ENCODE measurements around the gene TRAPPC10. TPM values are rescaled to one million over a fixed set of nuclear protein-coding genes. Genes with fewer than 3 reads are reported as not detected.

The TRAPPC10 gene
- total RNA-seq, 4 donors from 2014 or later = 20.9 to 31.9 (median 31.2) TPM

- 85 to 89% methylated on average over 12 to 21 of the region's 21 CpGs for WGBS, 2 donors
- intact Hi-C loops (cut with DNase I; ENCODE audit: low total_unique reads) = no loop called here
- H3K4me3 ChIP-seq (ENCODE audit: low read depth, poor library complexity, severe bottlenecking) = no peak overlapping the region
- no peak for TF ChIP-seq POLR2A (IDR thresholded peaks at IDR 0.05)
- TF ChIP-seq CTCF (IDR thresholded peaks at IDR 0.05) = no peak
- peak in 1 of 2 donors; percentile 80 for DNase-seq (ENCODE audit: low spot score in 2 of 2)
Observed at GRCh38 chr21:44086636-44087425, 74.7 kb downstream of the TRAPPC10 start.

DNA sequence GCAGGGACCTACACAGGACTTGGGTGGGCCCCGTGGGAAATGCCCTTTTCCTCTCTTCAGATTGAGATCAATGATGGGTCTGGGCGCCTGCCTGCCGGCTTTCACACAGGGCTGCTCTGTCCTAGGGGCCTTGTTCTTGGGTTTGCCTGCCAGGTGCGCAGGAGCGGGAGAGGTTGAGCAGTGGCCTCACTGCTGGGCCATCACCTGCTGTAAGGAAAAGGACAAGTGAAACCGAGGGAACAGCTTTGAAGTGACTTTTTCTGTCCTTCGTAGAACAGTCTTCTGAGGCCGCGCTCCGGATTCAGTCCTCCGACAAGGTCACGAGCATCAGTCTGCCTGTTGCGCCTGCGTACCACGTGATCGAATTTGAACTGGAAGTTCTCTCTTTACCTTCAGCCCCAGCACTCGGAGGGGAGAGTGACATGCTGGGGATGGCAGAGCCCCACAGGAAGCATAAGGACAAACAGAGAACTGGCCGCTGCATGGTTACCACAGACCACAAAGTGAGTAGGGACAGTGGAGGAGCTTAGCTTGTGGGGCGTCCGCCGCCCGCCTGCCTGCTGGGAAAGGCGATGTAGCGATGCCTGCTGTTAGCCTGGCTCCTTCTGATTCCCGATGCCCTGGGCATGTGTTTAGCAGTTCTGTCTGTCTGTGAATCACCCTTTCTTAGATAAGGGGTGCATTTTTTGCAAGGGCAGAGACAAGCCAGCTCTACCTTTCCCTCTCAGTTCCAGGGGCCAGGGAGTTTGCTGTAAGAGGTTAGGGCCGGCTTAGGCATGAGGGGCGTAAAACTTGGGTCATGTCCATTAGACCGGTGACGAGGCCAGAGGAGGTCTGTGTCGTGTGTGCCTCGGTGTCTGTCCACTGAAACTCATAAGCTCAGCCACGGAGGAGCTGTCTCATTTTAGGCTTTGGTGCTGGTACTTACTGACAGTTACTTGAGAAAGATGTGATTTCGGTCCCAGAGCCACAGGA is 75.6 kb downstream of the TRAPPC10 start:
- intact Hi-C loops (cut with DNase I; ENCODE audit: low total_unique reads) = no loop called here

DNA sequence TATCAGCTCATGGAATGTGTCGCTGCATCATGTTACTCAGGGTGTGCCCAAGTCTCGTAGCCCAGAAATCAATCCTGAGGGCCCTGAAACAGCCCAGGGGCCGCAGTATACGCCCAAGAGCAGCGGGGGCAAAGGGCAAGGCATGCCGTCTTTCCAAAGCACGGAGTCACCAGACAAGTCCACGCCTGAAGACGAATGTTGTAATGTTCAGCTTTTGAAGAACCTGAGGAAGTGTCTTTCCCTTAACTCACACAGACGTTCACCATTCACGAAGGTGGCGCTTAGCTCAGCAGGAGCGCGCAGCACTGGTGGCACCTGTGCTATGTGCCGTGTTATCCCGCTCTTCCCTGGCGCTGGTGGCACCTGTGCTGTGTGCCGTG is 76.3 kb downstream of the TRAPPC10 start:
- intact Hi-C loops (cut with DNase I; ENCODE audit: low total_unique reads) = no loop called here
- TF ChIP-seq CTCF (IDR thresholded peaks at IDR 0.05) (no peak), POLR2A (IDR thresholded peaks at IDR 0.05) (no peak)
- WGBS, 2 donors = 86 to 89% methylated on average over 18 of the region's 18 CpGs
- peak in 1 of 2 donors; percentile 45 for DNase-seq (ENCODE audit: low spot score in 2 of 2)
- H3K4me3 ChIP-seq (ENCODE audit: low read depth, poor library complexity, severe bottlenecking) = no peak overlapping the region

More for the DNA sequence above, 75.6 kb downstream of the TRAPPC10 start:
- peak in 1 of 2 donors; percentile 86 for DNase-seq (ENCODE audit: low spot score in 2 of 2)
- no peak overlapping the region for H3K4me3 ChIP-seq (ENCODE audit: low read depth, poor library complexity, severe bottlenecking)
- TF ChIP-seq POLR2A (IDR thresholded peaks at IDR 0.05) = no peak
- no peak for TF ChIP-seq CTCF (IDR thresholded peaks at IDR 0.05)
- WGBS, 2 donors = 90 to 95% methylated on average over 32 to 33 of the region's 33 CpGs

DNA sequence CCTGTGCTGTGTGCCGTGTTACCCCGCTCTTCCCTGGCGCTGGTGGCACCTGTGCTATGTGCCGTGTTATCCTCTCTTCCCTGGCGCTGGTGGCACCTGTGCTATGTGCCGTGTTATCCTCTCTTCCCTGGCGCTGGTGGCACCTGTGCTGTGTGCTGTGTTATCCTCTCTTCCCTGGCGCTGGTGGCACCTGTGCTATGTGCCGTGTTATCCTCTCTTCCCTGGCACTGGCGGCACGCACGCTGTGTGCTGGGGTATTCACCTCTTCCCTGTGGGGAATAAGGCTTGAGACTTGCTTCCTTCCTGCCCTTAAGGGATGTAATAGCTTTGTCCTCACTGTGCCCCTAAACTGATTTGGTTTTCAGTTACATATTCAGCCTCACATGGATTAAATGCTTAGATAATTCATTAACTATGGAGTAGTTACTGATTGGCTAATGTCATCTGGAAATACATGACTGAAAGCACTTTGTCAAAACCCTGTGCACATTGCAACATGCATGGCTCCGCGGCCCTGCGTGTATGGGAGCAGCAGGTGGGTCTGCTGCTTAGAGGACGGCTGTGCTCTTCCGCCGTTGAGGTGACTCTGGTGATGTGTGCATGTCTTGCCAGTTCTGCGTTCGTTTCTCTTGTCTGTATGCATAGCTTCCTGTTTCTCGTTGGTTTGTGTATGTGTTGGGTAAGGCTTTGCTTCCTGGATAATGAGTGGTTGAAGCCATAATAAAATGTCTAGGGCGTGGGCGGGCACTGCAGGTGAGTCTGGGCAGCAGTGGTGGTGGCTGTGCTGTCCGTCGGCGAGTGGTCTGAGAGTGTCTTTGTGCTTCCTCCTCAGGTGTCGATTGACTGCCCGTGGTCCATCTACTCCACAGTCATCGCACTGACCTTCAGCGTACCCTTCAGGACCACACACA is 77.1 kb downstream of the TRAPPC10 start:
- no peak overlapping the region for H3K4me3 ChIP-seq (ENCODE audit: low read depth, poor library complexity, severe bottlenecking)
- intact Hi-C loops (cut with DNase I; ENCODE audit: low total_unique reads) = no loop called here
- peak in 1 of 2 donors; percentile 68 for DNase-seq (ENCODE audit: low spot score in 2 of 2)
- TF ChIP-seq CTCF (IDR thresholded peaks at IDR 0.05) = no peak
- TF ChIP-seq POLR2A (IDR thresholded peaks at IDR 0.05) = no peak
- 91 to 92% methylated on average over 30 of the region's 30 CpGs for WGBS, 2 donors

GRCh38 chr21:44090325-44090724 is 78.2 kb downstream of the TRAPPC10 start:
- intact Hi-C loops (cut with DNase I; ENCODE audit: low total_unique reads) = no loop called here
- WGBS, 2 donors = 86 to 91% methylated on average over 6 to 8 of the region's 8 CpGs
- peak; percentile 12 to 78 for DNase-seq (ENCODE audit: low spot score in 2 of 2)
- TF ChIP-seq CTCF (IDR thresholded peaks at IDR 0.05) (no peak), POLR2A (IDR thresholded peaks at IDR 0.05) (no peak)
- no peak overlapping the region for H3K4me3 ChIP-seq (ENCODE audit: low read depth, poor library complexity, severe bottlenecking)

Measured in lower leg skin (tissue), 4 donors.